Glomerular visceral epithelial cell (primary cell): ENCODE measurements around the gene SMAD6.

Experiments
- DNase-seq: peaks from one replicate; pipeline ENCODE4 v3.0.0-alpha.2; 2016; ENCODE audit errors: extremely low spot score

SMAD6 gene

GRCh38 chr15:66758844-66759243 lies 56.8 kb downstream of the SMAD6 start:
- DNase-seq: no peak

- DNase-seq: no peak
Measured at GRCh38 chr15:66760097-66760967, 58.3 kb downstream of the SMAD6 start.

GRCh38 chr15:66760968-66761725 lies 59.1 kb downstream of the SMAD6 start:
- DNase-seq: no peak

GRCh38 chr15:66761726-66762595 lies 59.9 kb downstream of the SMAD6 start:
- DNase-seq: peak; percentile 59

- peak; percentile 49 for DNase-seq
Measured at GRCh38 chr15:66763186-66764071, 61.4 kb downstream of the SMAD6 start.

GRCh38 chr15:66764072-66764786 lies 62.2 kb downstream of the SMAD6 start:
- DNase-seq: no peak

GRCh38 chr15:66765478-66766281 lies 63.6 kb downstream of the SMAD6 start:
- DNase-seq: peak; percentile 99

GRCh38 chr15:66766282-66767230 lies 64.5 kb downstream of the SMAD6 start:
- DNase-seq: peak; percentile 68

- no peak for DNase-seq
Measured at GRCh38 chr15:66767240-66767659, 65.2 kb downstream of the SMAD6 start.

GRCh38 chr15:66768987-66769386 lies 67.0 kb downstream of the SMAD6 start:
- DNase-seq: no peak

GRCh38 chr15:66770518-66771350 lies 68.7 kb downstream of the SMAD6 start:
- no peak for DNase-seq

- DNase-seq: no peak
Measured at GRCh38 chr15:66771351-66771650, 69.3 kb downstream of the SMAD6 start.

- no peak for DNase-seq
Measured at GRCh38 chr15:66772604-66773128, 70.6 kb downstream of the SMAD6 start.

- peak; percentile 79 for DNase-seq
Measured at GRCh38 chr15:66773129-66773873, 71.3 kb downstream of the SMAD6 start.

- peak; percentile 86 for DNase-seq
Measured at GRCh38 chr15:66774001-66774814, 72.2 kb downstream of the SMAD6 start.
